Measurements from ENCODE around the gene L3MBTL2.

Gene L3MBTL2

DNA sequence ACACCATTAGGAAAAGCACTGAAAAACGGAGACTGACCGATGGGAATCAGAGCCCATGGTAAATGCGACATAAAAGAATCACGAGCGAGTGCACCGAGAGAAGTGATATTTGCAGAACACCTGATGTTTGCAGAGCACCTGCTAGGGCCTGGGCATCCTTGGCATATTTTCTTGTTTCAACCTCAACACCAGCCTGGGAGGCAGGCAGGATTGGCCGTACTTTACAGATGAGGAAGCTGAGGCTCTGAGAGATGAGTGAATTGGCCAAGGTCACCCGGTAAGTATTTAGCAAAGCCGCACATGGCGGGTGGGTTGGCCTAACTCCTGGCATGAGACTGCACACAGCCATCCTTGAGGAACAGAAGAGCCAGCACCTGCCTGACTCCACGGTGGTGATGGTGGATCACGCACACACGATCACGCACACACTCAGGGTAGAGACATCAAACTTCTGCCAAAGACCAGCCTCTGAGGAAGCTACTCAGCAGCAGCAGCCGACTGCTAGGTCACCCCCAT is 57.2 kb downstream of the L3MBTL2 start:
- no peaks in the 10 kb centered on the region for H3K27me3 ChIP-seq
- no peak overlapping the region for H3K27ac ChIP-seq
- H3K9me3 ChIP-seq, result no peaks in the 10 kb centered on the region
- H3K4me1 ChIP-seq (ENCODE audit: control insufficient read depth in 1 of 2, insufficient read depth in 1 of 2, low read depth in 1 of 2, low read length in 1 of 2), result no peaks in the 10 kb centered on the region
- H3K4me3 ChIP-seq (ENCODE audit: low read depth in 1 of 2, low read length in 1 of 2), result no peak overlapping the region
- TF ChIP-seq, protein P1, sequence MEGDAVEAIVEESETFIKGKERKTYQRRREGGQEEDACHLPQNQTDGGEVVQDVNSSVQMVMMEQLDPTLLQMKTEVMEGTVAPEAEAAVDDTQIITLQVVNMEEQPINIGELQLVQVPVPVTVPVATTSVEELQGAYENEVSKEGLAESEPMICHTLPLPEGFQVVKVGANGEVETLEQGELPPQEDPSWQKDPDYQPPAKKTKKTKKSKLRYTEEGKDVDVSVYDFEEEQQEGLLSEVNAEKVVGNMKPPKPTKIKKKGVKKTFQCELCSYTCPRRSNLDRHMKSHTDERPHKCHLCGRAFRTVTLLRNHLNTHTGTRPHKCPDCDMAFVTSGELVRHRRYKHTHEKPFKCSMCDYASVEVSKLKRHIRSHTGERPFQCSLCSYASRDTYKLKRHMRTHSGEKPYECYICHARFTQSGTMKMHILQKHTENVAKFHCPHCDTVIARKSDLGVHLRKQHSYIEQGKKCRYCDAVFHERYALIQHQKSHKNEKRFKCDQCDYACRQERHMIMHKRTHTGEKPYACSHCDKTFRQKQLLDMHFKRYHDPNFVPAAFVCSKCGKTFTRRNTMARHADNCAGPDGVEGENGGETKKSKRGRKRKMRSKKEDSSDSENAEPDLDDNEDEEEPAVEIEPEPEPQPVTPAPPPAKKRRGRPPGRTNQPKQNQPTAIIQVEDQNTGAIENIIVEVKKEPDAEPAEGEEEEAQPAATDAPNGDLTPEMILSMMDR (IDR thresholded peaks at IDR 0.05), result no peak
- H3K36me3 ChIP-seq, result peaks cover 93% of the 10 kb centered on the region

DNA sequence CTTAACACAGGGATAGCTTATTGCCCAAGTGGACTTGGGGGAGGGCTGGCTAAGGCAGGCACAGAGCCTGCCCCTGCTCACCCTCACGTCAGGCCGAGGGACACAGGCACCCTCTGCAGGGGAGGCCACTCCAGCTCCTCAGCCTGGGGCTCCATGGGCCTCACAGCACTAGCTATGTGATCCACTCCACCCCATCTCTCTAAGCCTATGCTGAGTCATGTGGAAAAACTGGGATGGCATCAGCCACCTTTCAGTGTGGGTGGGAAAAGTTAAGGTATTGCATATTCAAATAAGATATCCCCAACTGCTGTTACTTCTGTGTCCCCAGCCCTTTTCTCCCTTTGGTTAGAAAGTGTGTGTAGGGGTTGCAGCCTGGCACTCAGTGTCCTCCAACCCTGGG is 58.6 kb downstream of the L3MBTL2 start:
- H3K36me3 ChIP-seq, result peaks cover 94% of the 10 kb centered on the region
- no peak overlapping the region for H3K27ac ChIP-seq
- no peaks in the 10 kb centered on the region for H3K4me1 ChIP-seq (ENCODE audit: control insufficient read depth in 1 of 2, insufficient read depth in 1 of 2, low read depth in 1 of 2, low read length in 1 of 2)
- H3K27me3 ChIP-seq, result no peaks in the 10 kb centered on the region
- no peak overlapping the region for H3K4me3 ChIP-seq (ENCODE audit: low read depth in 1 of 2, low read length in 1 of 2)
- TF ChIP-seq, protein P1 (IDR thresholded peaks at IDR 0.05), result no peak
- H3K9me3 ChIP-seq, result no peaks in the 10 kb centered on the region

DNA sequence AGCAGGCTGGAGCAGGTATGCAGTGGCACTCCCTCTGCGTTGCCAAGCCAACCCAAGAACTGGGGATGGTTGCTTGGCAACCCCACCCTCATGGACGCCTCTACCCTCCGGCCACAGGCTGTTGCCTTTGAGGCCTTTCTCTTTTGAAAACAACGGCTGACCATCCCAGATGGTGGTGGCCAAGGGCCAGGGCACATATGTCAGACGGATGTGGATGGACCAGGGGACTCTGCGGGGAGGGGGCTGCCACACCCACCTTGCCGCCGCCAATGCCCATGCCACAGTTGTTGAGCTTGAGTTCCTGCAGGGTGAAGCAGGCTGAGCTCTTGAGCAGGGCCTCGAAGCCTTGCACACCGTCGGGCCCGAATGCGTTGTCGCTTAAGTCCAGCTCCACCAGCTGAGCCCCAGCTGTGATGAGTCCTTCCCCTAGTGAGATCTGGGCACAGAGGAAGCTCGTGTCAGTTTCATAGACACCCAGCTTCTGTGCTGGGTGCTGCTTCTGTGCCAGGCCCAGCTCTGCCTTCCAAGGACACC is 59.4 kb downstream of the L3MBTL2 start:
- Histone ChIP-seq H3K27me3 (no peaks in the 10 kb centered on the region), H3K4me1 (ENCODE audit: control insufficient read depth in 1 of 2, insufficient read depth in 1 of 2, low read depth in 1 of 2, low read length in 1 of 2) (no peaks in the 10 kb centered on the region), H3K9me3 (no peaks in the 10 kb centered on the region), H3K27ac (no peak overlapping the region), H3K36me3 (peaks cover 94% of the 10 kb centered on the region), H3K4me3 (ENCODE audit: low read depth in 1 of 2, low read length in 1 of 2) (no peak overlapping the region)
- TF ChIP-seq, protein P1 (IDR thresholded peaks at IDR 0.05), result no peak

DNA sequence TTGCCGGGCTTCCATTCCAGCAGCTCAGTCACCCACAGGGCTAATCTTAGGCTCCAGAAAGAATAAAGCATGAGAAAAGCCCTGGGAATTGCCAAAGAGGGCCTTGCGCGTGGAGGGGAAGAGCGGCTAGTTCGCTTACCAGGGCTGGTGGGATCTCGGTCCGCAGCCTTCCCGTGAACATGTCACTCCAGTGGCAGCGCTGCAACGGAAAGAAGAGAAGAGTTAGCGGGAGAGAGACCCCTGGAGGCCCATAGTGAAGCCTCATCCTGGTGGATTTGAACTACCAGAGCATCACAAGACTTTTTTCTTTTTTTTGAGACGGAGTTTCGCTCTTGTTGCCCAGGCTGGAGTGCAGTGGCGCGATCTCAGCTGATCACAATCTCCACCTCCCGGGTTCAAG is 62.8 kb downstream of the L3MBTL2 start:
- H3K4me3 ChIP-seq (ENCODE audit: low read depth in 1 of 2, low read length in 1 of 2), result no peak overlapping the region
- TF ChIP-seq, protein P1 (IDR thresholded peaks at IDR 0.05), result no peak
- H3K27ac ChIP-seq, result no peak overlapping the region
- H3K27me3 ChIP-seq, result no peaks in the 10 kb centered on the region
- H3K9me3 ChIP-seq, result no peaks in the 10 kb centered on the region
- H3K36me3 ChIP-seq, result peaks cover 82% of the 10 kb centered on the region
- no peaks in the 10 kb centered on the region for H3K4me1 ChIP-seq (ENCODE audit: control insufficient read depth in 1 of 2, insufficient read depth in 1 of 2, low read depth in 1 of 2, low read length in 1 of 2)

DNA sequence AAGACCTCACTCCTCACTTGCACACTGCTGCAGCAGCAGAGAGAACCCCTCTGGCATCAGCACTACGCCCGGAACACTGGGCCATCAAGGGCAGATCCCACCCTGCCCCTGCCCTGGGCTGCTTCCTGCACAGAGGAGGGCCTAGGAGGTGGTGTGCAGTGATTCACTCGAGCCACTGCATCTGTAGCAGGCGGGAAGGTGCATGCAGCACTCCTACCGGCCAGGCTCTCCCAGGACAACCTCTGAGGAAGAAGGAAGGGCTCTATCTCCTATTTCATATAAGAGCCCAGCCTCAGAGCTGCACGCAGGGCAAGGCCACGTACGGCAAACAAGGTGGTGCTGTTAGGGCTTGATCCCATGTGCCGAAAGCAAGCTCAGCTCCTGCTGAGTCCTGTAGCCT is 66.7 kb downstream of the L3MBTL2 start:
- peaks cover 86% of the 10 kb centered on the region for H3K36me3 ChIP-seq
- no peak overlapping the region for H3K27ac ChIP-seq

More for the DNA sequence above, 66.7 kb downstream of the L3MBTL2 start:
- H3K4me1 ChIP-seq (ENCODE audit: control insufficient read depth in 1 of 2, insufficient read depth in 1 of 2, low read depth in 1 of 2, low read length in 1 of 2), result no peaks in the 10 kb centered on the region
- TF ChIP-seq, protein P1 (IDR thresholded peaks at IDR 0.05), result no peak
- H3K9me3 ChIP-seq, result no peaks in the 10 kb centered on the region
- H3K27me3 ChIP-seq, result no peaks in the 10 kb centered on the region
- H3K4me3 ChIP-seq (ENCODE audit: low read depth in 1 of 2, low read length in 1 of 2), result no peak overlapping the region
